Embryonic facial prominence (tissue), 1 donor: ENCODE measurements around the gene ZDHHC4.

Source experiments
- DNase-seq: peaks from one replicate; pipeline ENCODE4 v3.0.0-alpha.2; 2016; ENCODE audit errors: extremely low spot score

The ZDHHC4 gene

DNA sequence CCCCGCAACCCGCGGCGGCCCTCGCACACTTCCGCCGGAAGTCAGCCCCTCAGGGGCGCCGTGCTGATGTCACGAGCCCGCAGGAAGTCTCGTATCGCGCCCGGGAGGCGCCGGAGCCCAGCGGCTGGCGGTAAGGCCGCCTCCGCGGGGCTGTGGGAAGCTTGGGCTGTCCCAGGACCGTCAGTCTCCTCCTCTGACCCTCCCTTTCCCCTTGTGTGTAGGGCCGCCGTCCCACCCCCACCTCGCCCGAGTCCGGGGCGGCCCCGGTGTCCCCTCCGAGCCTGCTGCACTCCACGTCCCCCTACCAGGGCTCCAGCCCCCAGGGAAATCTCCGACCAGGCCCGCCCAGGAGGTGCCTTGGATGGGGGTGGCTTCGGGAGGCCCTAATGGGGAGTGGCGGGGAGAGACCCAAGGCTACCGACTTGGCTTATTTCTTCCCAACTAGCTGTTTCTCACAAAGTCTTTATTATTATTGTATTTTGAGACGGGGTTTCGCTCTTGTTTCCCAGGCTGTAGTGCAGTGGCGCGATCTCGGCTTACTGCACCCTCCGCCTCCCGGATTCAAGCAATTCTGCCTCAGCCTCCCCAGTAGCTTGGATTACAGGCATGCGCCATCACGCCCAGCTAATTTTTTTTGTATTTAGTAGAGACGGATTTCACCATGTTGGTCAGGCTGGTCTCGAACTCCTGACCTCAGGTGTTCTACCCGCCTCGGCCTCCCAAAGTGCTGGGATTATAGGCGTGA lies at the start of gene ZDHHC4:
Gene ZDHHC4 (plus strand): TSS at position 86 of the 745 bp plus-strand sequence. CDS start 3,108 bp downstream, outside the sequence.
- DNase-seq, result peak; percentile 59

DNA sequence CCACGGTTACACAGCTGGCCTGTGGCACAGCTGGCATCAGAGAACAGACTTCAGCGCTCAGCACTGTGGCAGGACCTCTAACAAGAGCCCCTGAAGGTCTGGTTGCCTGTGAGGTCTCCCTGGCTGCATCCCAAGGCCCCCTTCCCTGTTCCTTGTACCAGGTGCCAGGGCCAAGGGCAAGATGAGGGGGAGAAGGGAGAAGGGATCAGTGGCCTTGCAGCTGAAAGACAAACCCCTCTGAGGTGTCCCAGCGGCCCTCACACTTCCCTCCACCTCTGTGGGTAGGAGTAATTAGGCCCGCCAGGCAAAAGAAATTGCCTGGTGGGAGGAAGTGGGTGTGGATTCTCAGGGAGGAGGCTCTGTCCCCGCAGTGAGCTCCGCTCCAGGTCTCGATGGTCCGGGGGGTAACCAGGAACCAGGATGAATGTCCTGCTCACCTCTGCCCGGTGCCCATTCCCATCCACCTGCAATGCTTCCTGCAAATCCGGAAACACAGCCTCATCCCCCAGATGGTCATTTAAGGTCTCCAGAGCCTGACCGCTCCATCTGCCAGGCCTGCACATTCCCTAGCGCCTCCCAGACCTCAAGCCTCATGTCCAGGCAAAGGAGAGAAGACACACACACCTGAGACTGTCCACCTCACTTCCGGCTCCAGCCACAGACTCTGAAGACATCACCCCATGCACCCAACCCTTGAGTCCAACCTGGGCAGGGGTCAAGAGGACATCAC lies 48.7 kb upstream of the ZDHHC4 start:
- no peak for DNase-seq

DNA sequence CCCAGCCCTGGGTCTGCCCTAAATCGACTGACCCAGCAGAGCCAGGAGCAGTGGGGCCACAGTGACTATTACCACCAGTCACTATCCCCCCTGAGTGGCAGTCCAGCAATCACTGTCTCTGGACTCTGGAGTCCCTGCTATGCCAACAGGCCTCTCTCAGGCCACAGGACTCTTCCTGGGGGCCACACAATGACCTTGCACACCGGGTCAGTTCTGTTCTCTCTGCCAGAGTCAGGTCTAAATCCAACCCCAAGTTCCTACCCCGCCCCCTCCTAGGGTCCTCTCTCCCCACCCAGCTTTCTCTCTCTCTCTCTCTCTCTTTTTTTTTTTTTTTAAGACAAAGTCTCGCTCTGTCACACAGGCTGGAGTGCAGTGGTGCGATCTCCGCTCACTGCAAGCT lies 47.6 kb upstream of the ZDHHC4 start:
- DNase-seq, result no peak

DNA sequence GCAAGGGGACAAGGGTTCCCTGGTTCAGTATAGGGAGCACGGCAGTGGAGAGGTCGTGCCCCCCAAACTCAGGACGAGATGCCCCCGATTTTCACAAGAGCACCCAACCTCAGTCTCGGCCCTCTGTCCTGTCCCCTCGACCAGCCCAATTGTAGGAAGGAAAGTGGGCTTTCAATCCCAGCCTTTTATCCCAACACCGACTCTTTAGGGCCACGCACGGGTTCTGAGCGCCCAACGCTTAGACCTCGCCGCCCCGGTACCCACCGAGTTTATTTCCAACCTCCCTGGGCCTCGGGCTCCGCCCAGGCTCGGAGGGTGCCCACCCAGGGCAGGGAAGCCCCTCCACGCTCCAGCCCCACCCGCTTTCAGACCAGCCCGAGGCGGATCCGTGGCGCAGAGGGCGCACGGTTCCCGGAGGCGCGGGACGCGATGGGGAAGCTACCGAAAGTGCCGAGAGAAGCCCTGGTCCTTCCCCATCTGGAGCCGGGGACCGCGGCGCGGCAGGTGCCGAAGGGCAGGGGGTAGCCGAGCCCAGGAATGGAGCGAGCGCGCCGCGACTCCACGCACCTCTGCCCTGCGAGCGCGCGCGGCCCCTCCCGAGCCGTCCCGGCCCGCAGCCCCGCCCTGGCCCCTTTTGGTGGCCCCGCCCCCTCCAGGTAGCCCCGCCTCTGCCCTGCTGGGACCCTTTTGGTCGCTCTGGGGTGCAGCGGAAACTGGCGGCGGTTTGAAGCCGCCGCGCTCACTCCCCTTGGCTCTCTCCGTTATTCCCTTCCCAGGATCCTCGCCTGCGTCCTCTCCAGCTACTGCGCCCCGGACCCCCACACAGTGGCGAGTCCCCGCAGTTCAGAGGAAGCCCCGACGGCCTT lies 46.4 kb upstream of the ZDHHC4 start:
- no peak for DNase-seq

DNA sequence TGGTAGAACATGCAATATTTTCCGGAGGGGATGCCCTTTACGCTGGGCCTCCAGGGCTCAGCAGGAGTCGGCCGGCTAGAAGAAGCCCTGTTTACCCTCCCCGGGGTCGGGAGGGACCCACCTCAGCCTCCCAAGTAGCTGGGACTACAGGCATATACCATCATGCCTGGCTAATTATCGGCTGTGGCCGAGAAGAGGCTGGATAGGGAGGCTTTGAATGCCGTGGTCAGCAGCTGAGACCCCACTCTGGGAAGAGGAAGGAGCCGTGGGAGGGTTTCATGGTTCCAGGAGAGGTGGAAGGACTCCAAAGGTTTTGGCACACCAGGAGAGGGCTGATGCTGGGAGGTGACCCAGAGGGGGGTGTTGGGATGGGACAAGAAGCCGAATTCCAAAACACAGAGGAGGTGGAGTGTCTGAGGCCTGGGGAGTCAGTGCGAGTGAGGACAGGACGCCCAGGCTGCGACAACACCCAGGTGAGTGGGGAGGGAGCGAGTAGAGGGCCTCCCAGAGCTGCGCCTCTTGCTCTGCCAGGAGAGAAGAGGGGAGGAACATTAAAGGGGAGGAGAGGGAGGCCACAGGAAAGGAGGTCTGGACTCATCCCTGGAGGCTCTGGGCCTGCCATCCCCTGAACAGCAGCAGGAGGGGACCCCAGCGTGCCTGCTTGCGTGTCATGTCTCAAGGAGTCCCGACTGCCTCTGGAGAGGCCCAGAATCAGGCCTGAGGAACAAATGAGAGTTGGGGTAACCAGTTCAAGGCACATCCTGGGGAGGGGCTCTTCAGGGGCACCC lies 45.6 kb upstream of the ZDHHC4 start:
- no peak for DNase-seq

DNA sequence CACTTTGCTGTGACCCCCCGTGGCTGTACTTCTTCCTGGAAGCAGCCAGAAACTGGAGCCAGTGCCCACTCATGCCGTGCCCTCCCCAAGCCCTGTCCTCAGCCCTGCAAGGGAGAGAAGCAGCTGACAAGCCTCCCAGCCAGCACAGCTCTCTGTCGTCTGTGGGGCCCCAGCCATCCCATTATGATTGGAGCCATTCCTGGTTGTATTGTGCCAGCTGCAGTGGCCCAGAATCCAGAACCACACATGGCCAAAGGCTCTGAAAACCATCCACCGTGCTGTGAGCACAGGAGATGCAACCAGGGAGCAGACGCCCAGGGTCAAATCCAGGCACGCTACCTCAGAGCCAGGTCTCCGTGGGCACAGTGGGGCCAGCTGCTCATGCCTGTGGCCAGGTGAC lies 44.7 kb upstream of the ZDHHC4 start:
- DNase-seq, result no peak

DNA sequence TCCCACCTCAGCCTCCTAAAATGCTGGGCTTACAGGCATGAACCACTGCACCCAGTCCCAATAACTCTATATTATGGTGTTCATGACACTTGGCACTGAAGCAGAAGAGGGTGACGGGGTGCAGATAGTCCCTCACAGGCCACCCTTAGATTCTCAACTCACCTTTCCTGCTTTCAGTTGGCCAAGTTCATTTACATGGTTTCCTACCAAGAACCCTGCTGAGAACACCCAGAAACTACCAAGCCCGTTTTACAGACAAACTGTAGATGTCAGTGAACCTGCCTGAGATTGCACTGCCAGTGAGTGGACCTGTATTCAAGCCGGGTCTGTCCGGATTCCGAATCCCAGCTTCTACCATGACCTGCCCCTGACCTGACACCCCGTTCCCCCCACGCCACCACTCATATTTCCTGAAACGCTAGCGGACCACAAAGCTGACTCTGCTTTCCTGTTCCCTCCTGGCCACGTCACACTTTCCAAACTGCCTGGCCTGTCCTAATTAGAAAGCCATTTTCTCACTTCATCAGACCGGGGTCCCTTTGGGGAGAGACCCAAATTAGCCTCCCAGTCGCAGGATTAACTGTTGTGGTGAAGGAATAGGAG lies 43.3 kb upstream of the ZDHHC4 start:
- no peak for DNase-seq

DNA sequence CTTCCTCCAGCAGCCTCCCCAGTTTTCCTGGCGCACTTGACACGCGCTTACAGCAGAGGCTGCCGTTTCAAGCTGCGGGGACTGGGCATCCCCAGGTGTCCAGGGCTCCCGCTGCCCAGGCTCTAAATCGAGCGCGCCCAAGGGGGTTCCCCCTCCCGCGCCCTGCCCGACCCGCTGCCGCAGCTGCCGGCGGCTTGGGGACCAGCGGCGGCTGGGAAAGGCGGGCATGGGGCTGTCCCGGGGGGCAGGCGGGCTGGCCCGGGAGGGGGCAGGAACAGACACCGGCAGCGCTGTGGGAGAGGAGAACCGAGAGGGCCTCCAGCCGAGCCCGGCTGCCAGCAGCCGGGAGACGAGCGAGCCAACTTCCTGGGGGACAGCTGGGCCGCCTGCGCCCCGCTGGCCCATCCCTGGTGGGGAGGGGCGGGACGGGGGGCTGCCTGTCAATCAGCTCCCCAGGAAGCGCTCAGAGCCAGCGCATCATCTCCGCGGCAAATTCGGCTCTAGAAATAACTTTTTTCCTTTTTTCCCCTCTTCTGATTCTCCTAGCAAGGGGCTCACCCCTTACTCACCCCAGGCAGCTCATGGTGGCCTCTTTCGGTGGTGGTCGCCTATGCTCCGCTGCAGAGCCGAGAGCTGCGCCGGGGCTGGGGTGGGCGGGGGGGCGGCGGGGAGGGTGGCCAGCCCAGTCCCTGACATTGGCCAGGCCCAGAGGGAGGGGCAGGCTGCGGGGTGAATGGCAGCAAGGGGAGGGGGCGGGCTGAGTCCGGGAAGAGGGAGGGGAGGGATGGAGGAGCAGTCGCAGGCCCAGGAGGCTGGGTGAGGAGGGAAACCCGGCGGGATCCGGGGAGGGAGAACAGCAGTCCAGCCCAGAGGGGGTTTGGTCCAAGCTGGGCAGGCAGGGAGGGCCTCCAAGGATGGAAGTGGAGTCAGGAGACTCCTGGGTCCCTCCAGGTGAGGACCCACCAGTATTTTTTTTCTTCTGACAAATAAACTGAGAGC lies 40.7 kb upstream of the ZDHHC4 start:
- DNase-seq, result no peak

DNA sequence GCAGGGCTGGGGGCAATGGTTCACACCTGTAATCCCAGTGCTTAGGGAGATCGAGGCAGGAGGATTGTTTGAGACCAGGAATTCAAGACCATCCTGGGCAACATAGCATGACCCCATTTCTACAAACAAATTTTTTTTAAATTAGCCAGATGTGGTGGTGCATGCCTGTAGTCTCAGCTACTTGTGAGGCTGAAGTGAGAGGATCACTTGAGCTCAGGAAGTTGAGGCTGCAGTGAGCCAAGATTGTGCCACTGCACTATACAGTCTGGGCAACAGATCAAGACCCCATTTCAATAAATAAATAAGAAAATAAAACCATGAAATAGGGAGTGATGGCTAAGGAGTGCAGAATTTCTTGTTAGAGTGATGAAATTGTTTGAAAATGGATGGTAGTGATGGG lies 34.9 kb upstream of the ZDHHC4 start:
- DNase-seq, result no peak

DNA sequence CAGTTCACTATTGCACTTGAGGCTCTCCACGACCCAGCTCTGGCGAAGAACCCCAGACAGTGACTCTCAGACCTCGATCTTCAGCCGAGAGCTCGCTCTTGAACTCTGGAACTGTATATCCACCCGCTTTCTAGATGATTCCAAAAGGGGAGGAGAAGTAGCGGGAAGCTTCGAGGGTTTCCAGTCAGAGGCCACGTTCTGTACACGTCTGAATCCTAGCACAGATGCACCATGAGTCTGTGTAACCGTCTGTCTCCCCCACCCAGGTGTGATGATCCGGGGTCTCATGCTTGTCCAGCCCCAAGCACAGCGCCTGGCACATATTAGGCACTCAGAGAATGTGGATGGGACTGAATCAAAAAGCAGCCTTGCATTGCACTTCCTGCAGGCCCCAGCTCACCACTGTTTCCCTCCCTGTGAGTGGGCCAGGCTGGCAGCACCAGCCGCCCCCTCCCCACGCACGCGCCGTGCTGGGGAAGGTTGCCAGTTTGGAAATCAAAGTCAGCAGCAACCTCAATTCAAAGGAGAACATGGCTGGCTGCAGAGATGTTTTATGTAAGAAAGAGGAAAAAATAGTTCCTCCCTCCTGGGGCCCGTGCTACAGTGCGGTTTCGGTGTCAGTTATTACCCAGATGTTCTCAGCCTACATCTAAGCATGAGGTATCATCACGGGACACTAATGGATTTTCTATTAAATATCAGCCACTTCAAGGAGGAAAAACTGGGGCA lies 31.7 kb upstream of the ZDHHC4 start:
- DNase-seq, result no peak

DNA sequence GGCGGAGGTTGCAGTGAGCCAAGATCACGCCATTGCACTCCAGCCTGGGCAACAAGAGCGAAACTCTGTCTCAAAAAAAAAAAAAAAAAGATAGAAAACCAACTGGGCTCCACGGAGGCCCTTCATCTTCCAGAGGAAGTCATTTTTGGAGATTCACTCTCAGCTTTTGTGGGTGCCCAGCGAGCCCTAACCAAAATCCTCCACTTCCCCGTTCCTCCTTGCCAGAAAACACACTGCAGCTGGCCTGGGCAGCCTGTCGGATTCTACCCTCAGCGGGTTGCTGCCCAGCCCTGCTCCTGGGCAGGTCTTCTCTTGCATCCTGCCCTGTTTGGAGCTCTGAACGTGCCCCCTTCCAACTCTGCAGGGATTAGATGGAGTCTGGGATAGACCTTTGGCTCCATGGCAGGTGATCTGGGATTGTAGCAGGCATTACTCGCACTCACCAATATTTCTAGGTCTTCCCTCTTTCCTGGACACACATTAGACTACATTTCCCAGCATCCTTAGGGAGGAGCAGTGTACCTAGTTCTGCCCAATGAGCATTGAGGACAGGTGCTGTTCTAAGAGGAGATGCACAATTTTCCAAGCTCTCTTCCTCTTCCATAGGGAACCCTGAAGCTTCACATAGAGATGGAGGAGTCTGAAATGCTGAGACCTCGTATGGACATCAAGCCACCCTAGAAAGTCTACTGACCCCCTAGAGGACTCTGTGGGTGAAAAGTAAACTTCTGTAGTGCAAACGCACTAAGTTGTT lies 30.6 kb upstream of the ZDHHC4 start:
- no peak for DNase-seq

DNA sequence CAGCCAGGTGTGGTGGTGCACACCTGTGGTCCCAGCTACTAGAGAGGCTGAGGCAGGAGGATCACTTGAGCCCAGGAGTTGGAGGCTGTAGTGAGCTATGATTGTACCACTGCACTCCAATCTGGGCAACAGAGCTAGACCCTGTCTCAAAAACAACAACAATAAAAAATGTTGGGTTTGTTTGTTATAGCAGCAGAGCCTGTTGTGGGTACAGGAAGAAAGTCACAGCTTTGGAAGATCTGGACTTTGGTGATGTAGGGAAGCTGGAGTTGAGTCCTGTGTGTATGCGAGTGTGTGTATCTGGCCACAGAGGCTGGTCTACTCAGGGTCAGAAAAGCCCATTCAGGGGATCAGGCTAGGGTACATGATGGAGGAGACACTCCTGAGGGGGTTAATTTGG lies 29.9 kb upstream of the ZDHHC4 start:
- no peak for DNase-seq

DNA sequence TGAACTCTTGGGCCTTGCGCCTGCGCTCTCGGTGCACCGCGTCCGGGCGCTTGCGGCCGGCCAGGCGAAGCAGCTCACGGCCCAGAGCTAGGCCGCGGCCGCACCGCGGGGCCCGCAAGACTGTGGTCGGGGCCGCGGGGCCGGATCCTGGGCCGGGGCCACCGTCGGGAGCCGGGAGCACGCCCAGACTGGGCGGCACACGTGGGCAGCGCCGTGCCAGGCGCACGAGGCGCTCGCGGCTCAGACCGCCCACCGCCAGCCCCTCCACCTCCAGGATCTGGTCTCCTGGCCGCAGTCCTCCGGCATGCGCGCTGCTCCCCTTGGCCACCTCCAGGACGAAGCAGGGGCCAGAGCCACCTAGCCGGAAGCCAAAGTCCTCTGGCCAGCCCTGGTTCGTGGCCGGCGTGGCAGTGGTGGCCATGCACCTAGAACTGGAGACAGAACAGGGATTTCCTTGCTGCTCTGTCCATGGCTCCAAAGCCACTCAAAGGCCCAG lies 26.2 kb upstream of the ZDHHC4 start, which contains the start of gene GRID2IP:
Gene GRID2IP (minus strand): TSS at position 446 of the 496 bp plus-strand sequence. CDS start 25 bp downstream, at position 421.
- DNase-seq, result no peak

DNA sequence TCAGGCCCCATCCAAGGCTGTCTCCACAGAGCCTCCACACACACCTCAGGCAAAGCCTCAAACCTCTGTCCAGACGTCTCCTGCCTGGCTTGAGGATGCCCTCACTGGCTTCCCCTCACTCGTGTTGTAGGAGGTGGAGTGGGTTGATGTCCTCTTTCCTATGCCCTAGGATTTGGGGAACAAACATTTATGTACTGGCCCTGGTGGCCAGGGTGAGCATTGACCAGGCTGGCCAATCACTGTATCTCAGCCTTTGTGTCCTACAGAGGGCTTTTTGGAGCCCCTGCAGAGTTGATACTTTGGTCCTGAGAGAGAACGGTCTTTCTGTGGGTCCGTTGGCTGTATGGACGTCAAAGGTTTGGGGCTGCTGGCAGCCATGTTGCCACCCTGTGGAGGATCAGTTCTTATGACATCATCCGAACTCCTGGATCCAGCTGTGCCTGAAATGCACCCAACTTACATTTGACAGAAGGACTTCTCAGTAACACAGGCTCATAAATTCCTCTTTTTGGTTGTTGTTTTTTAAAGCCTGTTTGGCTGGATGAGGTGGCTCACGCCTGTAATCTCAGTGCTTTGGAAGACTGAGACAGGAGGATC lies 23.7 kb upstream of the ZDHHC4 start:
- DNase-seq, result no peak

DNA sequence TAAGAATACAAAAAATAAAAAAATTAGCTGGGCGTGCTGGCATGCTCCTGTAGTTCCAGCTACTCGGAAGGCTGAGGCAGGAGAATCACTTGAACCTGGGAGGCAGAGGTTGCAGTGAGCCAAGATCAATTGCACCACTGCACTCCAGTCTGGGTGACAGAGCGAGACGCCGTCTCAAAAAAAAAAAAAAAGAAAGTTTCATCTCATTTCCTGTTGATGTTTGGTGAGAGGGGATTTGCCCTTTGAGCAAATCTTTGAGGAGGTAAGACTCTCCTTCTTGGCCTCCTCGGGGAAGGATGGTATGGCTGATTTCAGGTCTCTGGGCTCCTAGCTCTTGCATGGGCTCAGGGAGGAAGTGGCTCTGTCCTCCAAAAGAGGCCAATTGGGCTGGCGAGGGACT lies 22.4 kb upstream of the ZDHHC4 start:
- no peak for DNase-seq

DNA sequence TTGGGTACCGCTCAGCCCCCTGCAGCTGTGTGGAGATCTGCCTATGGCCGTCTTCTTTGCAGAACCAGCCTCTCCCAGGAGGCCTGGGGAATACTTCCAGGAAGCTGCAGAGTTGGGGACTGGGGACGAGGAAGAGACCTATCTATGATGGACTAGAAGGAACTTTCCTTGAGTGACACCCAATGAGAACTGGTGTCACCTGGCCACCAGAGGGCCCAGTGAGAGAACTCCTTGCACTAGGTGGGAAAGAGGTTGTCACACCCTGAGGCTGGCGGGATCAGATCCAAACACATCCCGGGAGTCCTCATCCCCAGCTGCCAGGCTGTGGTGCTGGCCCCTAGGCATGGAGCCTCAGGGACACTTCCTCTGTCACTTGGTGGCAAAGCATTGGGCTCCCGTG lies 21.1 kb upstream of the ZDHHC4 start:
- no peak for DNase-seq

DNA sequence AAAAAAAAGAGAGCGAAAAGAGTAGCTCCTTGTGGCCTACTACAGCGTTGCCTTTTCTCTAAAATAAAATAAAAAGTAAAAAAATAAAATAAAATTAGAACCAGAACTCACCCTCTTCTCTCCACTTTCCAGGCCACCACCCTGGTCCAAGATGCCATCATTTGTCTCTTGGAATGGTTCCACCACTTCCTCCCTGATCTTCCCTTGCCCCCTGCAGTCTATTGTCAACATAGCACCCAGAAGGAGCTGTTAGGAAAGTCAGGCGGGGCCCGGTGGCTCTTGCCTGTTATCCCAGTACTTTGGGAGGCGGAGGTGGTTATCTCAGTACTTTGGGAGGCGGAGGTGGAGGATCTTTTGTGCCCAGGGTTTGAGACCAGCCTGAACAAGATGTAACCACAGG lies 18.4 kb upstream of the ZDHHC4 start:
- DNase-seq, result no peak

DNA sequence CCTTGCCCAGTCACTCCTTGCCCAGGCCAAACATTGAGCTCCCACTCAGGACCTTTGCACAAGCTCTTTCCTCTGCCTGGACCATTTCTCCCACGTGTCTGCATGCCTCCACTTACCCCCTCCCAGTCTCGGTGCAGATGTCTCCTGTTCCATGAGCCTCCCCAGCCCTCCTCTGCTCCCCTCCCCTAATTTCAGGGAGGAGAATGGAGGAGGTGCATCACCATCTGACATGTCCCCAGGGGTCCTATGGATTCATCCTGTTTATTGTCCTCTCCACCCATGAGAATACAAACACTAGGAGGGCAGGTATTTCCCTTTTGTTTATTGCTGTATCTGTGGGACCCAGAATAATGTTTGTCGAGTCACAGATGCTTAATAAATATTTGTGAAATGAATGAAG lies 17.4 kb upstream of the ZDHHC4 start:
- DNase-seq, result no peak
